HEK293 (cell line): Measurements from ENCODE around the gene RNU1-1.
"Not testable (repeated sequence)": the region's sequence is repeated elsewhere in the genome, so short reads cannot be mapped to it uniquely, and the experiment has no call there.

ENCODE experiments used
- CTCF ChIP-seq: fragments of 450-650 bp; formaldehyde crosslinking; IDR thresholded peaks from 2 replicates; pipeline ENCODE4 v1.5.1; 2016; ENCODE audit warnings: missing biosample characterization, missing genetic modification characterization
- ZNF202 ChIP-seq: fragments of 450-650 bp; formaldehyde crosslinking; IDR thresholded peaks from 2 replicates; pipeline ENCODE4 v1.5.1; 2016; ENCODE audit warnings: missing biosample characterization, missing genetic modification characterization, borderline replicate concordance
- ZNF510 ChIP-seq: fragments of 450-650 bp; formaldehyde crosslinking; IDR thresholded peaks from 2 replicates; pipeline ENCODE4 v1.5.1; 2018; ENCODE audit warnings: mild to moderate bottlenecking, missing genetic modification characterization, missing biosample characterization; ENCODE audit not compliant: insufficient replicate concordance

GRCh38 chr1:16547502-16548241 is 33.6 kb upstream of the RNU1-1 start:
- not testable (repeated sequence) for TF ChIP-seq ZNF510, CTCF, ZNF202 (tag by site-specific recombination)
